GM21619 (cell line): ENCODE results near the gene TBC1D20.

Source experiments
- ATAC-seq: cut with Tn5 transposase; IDR thresholded peaks from one replicate; pipeline ENCODE4 v1.9.1; 2021; ENCODE audit not compliant: unreplicated experiment

The TBC1D20 gene

GRCh38 chr20:420721-421574 lies 41.4 kb downstream of the TBC1D20 start:
- ATAC-seq: no peak

GRCh38 chr20:420166-420620 lies 42.1 kb downstream of the TBC1D20 start:
- ATAC-seq: no peak

GRCh38 chr20:419556-420165 lies 42.7 kb downstream of the TBC1D20 start:
- ATAC-seq: no peak

- no peak for ATAC-seq
These were observed 43.4 kb downstream of the TBC1D20 start for GRCh38 chr20:418858-419365.

GRCh38 chr20:417801-418342 lies 44.5 kb downstream of the TBC1D20 start:
- no peak for ATAC-seq

GRCh38 chr20:416950-417800 lies 45.2 kb downstream of the TBC1D20 start:
- no peak for ATAC-seq

- ATAC-seq: no peak
These were observed 46.5 kb downstream of the TBC1D20 start for GRCh38 chr20:415820-416322.

GRCh38 chr20:414161-414560 lies 48.2 kb downstream of the TBC1D20 start:
- no peak for ATAC-seq

GRCh38 chr20:412081-412480 lies 50.3 kb downstream of the TBC1D20 start:
- ATAC-seq: no peak

- no peak for ATAC-seq
These were observed 52.4 kb downstream of the TBC1D20 start for GRCh38 chr20:409697-410559.

GRCh38 chr20:408843-409696 lies 53.3 kb downstream of the TBC1D20 start:
- peak; percentile 11 for ATAC-seq

- ATAC-seq: peak; percentile 61
These were observed 54.1 kb downstream of the TBC1D20 start, which contains the start of gene RBCK1 for GRCh38 chr20:407953-408842. Gene RBCK1 (plus strand): TSS chr20:408299. CDS start chr20:408758, 459 bp downstream.

- ATAC-seq: peak; percentile 58
These were observed 55.0 kb downstream of the TBC1D20 start for GRCh38 chr20:407133-407952.

- no peak for ATAC-seq
These were observed 55.9 kb downstream of the TBC1D20 start for GRCh38 chr20:406200-407132.

- ATAC-seq: no peak
These were observed 58.2 kb downstream of the TBC1D20 start for GRCh38 chr20:404088-404487.

GRCh38 chr20:403582-403957 lies 58.8 kb downstream of the TBC1D20 start:
- ATAC-seq: no peak
